ENCODE data around the gene VDAC1.

GRCh38 chr5:133991171-133991910, 13.4 kb downstream of the VDAC1 start:
- TF ChIP-seq GATA2 (IDR thresholded peaks at IDR 0.05; ENCODE audit: low read depth, low read length) (no peak), GATA3 (IDR thresholded peaks at IDR 0.05; ENCODE audit: low read depth, low read length) (no peak)

Data from SH-SY5Y (cell line).